Measurements from ENCODE around the gene MYCBP.

- TF ChIP-seq ZNF565 (CRISPR knock-in tag; conservative IDR thresholded peaks at IDR 0.05; ENCODE audit: low read depth) (no peak), PATZ1 (CRISPR knock-in tag; IDR thresholded peaks at IDR 0.05; ENCODE audit: borderline replicate concordance) (no peak), ISL1 (CRISPR knock-in tag; IDR thresholded peaks at IDR 0.05) (no peak), RARB (CRISPR knock-in tag; IDR thresholded peaks at IDR 0.05) (no peak), GLIS3 (CRISPR knock-in tag; IDR thresholded peaks at IDR 0.05) (no peak), BACH2 (CRISPR knock-in tag; IDR thresholded peaks at IDR 0.05; ENCODE audit: borderline replicate concordance) (no peak), ZFP3 (CRISPR knock-in tag; IDR thresholded peaks at IDR 0.05) (no peak), PPARA (CRISPR knock-in tag; IDR thresholded peaks at IDR 0.05; ENCODE audit: borderline replicate concordance) (no peak), CSDC2 (CRISPR knock-in tag; IDR thresholded peaks at IDR 0.05) (no peak)
These were observed 40.0 kb downstream of the MYCBP start for GRCh38 chr1:38833146-38833545.
